Fibroblast of lung (primary cell): ENCODE results near the gene ERH.

Source experiments
- EZH2 ChIP-seq: IDR thresholded peaks from 2 replicates; pipeline ENCODE4 v1.5.1; 2012; ENCODE audit warnings: low read length, control low read depth, mild to moderate bottlenecking; ENCODE audit errors: missing control alignments
- TF ChIP-seq, protein P1 (sequence below), 2 donors: IDR thresholded peaks in 1 of 2; conservative IDR thresholded peaks in 1 of 2; 1 replicate in 1 of 2; 2 replicates in 1 of 2; pipeline ENCODE4 v1.5.1; 2011 to 2012; ENCODE audit warnings: low read length in 2 of 2, control low read depth in 1 of 2, inconsistent platforms in 1 of 2, low read depth in 1 of 2, mild to moderate bottlenecking in 1 of 2

DNA sequence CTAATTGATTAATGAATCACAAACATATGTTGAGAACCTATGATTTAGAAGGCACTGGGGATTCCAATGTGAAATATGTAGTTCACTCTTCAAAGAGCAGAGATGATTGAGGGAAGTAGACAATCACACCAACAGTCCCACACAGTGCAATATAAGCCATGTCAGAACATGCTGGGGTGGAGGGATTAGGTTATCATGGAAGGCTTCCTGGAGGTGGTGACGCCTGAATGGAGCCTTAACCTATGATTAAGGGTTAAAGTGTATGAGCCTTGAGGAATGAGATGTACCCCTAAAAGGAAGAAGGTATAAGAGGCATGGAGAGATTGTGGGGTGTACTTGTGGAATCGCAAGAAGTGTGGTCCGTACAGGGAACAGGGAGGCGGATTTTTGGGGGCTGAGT is 31.3 kb downstream of the ERH start:
- TF ChIP-seq, protein P1, sequence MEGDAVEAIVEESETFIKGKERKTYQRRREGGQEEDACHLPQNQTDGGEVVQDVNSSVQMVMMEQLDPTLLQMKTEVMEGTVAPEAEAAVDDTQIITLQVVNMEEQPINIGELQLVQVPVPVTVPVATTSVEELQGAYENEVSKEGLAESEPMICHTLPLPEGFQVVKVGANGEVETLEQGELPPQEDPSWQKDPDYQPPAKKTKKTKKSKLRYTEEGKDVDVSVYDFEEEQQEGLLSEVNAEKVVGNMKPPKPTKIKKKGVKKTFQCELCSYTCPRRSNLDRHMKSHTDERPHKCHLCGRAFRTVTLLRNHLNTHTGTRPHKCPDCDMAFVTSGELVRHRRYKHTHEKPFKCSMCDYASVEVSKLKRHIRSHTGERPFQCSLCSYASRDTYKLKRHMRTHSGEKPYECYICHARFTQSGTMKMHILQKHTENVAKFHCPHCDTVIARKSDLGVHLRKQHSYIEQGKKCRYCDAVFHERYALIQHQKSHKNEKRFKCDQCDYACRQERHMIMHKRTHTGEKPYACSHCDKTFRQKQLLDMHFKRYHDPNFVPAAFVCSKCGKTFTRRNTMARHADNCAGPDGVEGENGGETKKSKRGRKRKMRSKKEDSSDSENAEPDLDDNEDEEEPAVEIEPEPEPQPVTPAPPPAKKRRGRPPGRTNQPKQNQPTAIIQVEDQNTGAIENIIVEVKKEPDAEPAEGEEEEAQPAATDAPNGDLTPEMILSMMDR (conservative IDR thresholded peaks at IDR 0.05 in 1 of 2, IDR thresholded peaks at IDR 0.05 in 1 of 2; ENCODE audit: low read depth in 1 of 2, low read length in 2 of 2) = no peak
- TF ChIP-seq EZH2 = no peak
